Measurements from ENCODE around the gene RPTOR.

- TF ChIP-seq, protein P1, sequence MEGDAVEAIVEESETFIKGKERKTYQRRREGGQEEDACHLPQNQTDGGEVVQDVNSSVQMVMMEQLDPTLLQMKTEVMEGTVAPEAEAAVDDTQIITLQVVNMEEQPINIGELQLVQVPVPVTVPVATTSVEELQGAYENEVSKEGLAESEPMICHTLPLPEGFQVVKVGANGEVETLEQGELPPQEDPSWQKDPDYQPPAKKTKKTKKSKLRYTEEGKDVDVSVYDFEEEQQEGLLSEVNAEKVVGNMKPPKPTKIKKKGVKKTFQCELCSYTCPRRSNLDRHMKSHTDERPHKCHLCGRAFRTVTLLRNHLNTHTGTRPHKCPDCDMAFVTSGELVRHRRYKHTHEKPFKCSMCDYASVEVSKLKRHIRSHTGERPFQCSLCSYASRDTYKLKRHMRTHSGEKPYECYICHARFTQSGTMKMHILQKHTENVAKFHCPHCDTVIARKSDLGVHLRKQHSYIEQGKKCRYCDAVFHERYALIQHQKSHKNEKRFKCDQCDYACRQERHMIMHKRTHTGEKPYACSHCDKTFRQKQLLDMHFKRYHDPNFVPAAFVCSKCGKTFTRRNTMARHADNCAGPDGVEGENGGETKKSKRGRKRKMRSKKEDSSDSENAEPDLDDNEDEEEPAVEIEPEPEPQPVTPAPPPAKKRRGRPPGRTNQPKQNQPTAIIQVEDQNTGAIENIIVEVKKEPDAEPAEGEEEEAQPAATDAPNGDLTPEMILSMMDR (conservative IDR thresholded peaks at IDR 0.05; ENCODE audit: low read depth, low read length): no peak
- no peak for TF ChIP-seq EZH2 (IDR thresholded peaks at IDR 0.05; ENCODE audit: low read length, unreplicated experiment)
These were observed 50.0 kb downstream of the RPTOR start for GRCh38 chr17:80594431-80595269.
